ENCODE results near the gene ZNF462.

ZNF462 gene

DNA sequence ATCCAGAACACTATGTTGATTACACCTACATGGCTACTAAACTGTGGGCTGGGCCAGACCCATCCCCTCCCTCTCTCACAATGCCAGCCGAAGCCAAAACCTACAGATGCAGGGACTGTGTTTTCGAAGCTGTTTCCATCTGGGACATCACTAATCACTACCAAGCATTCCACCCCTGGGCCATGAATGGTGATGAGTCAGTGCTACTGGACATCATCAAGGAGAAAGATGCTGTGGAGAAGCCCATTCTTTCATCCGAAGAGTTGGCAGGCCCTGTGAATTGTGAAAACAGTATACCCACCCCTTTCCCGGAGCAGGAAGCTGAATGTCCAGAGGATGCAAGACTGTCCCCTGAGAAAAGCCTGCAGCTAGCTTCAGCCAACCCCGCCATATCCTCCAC is 65.0 kb downstream of the ZNF462 start:
- no peak overlapping the region for H3K4me3 ChIP-seq (ENCODE audit: low read length in 2 of 2)
- no peak overlapping the region for H3K9ac ChIP-seq (ENCODE audit: low read length in 2 of 2)
- no peaks in the 10 kb centered on the region for H3K27me3 ChIP-seq (ENCODE audit: control insufficient read depth in 1 of 2, insufficient read depth in 2 of 2, low read length in 2 of 2)
- no peak overlapping the region for H3K27ac ChIP-seq (ENCODE audit: low read length)
- H3K36me3 ChIP-seq (ENCODE audit: control insufficient read depth in 2 of 2, insufficient read depth in 2 of 2, low read length in 2 of 2), result peaks cover 49 to 70% of the 10 kb centered on the region in 2 donors
- peaks cover 24% of the 10 kb centered on the region for H3K4me1 ChIP-seq (ENCODE audit: control insufficient read depth, insufficient read depth, low read length)
- no peaks in the 10 kb centered on the region for H3K9me3 ChIP-seq (ENCODE audit: control insufficient read depth in 2 of 2, low read length in 2 of 2)

GRCh38 chr9:106928350-106928749 is 65.4 kb downstream of the ZNF462 start:
- Histone ChIP-seq H3K27me3 (ENCODE audit: control insufficient read depth in 1 of 2, insufficient read depth in 2 of 2, low read length in 2 of 2) (no peaks in the 10 kb centered on the region), H3K9me3 (ENCODE audit: control insufficient read depth in 2 of 2, low read length in 2 of 2) (no peaks in the 10 kb centered on the region), H3K36me3 (ENCODE audit: control insufficient read depth in 2 of 2, insufficient read depth in 2 of 2, low read length in 2 of 2) (peaks cover 49 to 68% of the 10 kb centered on the region in 2 donors), H3K9ac (ENCODE audit: low read length in 2 of 2) (no peak overlapping the region), H3K4me3 (ENCODE audit: low read length in 2 of 2) (no peak overlapping the region), H3K4me1 (ENCODE audit: control insufficient read depth, insufficient read depth, low read length) (peaks cover 24% of the 10 kb centered on the region), H3K27ac (ENCODE audit: low read length) (no peak overlapping the region)

GRCh38 chr9:106929471-106930177 is 66.7 kb downstream of the ZNF462 start:
- Histone ChIP-seq H3K27ac (ENCODE audit: low read length) (peak overlapping the region; percentile 71), H3K9ac (ENCODE audit: low read length in 2 of 2) (no peak overlapping the region), H3K4me1 (ENCODE audit: control insufficient read depth, insufficient read depth, low read length) (peaks cover 24% of the 10 kb centered on the region), H3K36me3 (ENCODE audit: control insufficient read depth in 2 of 2, insufficient read depth in 2 of 2, low read length in 2 of 2) (peaks cover 37 to 58% of the 10 kb centered on the region in 2 donors), H3K27me3 (ENCODE audit: control insufficient read depth in 1 of 2, insufficient read depth in 2 of 2, low read length in 2 of 2) (no peaks in the 10 kb centered on the region), H3K4me3 (ENCODE audit: low read length in 2 of 2) (peak overlapping the region in 1 of 2 donors; percentile 8), H3K9me3 (ENCODE audit: control insufficient read depth in 2 of 2, low read length in 2 of 2) (no peaks in the 10 kb centered on the region)

- H3K9ac ChIP-seq (ENCODE audit: low read length in 2 of 2), result no peak overlapping the region
- no peak overlapping the region for H3K27ac ChIP-seq (ENCODE audit: low read length)
- H3K27me3 ChIP-seq (ENCODE audit: control insufficient read depth in 1 of 2, insufficient read depth in 2 of 2, low read length in 2 of 2), result no peaks in the 10 kb centered on the region
- H3K9me3 ChIP-seq (ENCODE audit: control insufficient read depth in 2 of 2, low read length in 2 of 2), result no peaks in the 10 kb centered on the region
- H3K4me1 ChIP-seq (ENCODE audit: control insufficient read depth, insufficient read depth, low read length), result peaks cover 24% of the 10 kb centered on the region
- no peak overlapping the region for H3K4me3 ChIP-seq (ENCODE audit: low read length in 2 of 2)
- peaks cover 31 to 54% of the 10 kb centered on the region in 2 donors for H3K36me3 ChIP-seq (ENCODE audit: control insufficient read depth in 2 of 2, insufficient read depth in 2 of 2, low read length in 2 of 2)
Observed at GRCh38 chr9:106930477-106930876, 67.5 kb downstream of the ZNF462 start.

- no peak overlapping the region for H3K27ac ChIP-seq (ENCODE audit: low read length)
Observed at GRCh38 chr9:106931466-106931865, 68.5 kb downstream of the ZNF462 start.

GRCh38 chr9:106932178-106932577 is 69.2 kb downstream of the ZNF462 start:
- peaks cover 26 to 51% of the 10 kb centered on the region in 2 donors for H3K36me3 ChIP-seq (ENCODE audit: control insufficient read depth in 2 of 2, insufficient read depth in 2 of 2, low read length in 2 of 2)
- H3K9ac ChIP-seq (ENCODE audit: low read length in 2 of 2), result no peak overlapping the region
- H3K9me3 ChIP-seq (ENCODE audit: control insufficient read depth in 2 of 2, low read length in 2 of 2), result no peaks in the 10 kb centered on the region
- no peak overlapping the region for H3K27ac ChIP-seq (ENCODE audit: low read length)
- H3K4me1 ChIP-seq (ENCODE audit: control insufficient read depth, insufficient read depth, low read length), result peaks cover 24% of the 10 kb centered on the region
- no peaks in the 10 kb centered on the region for H3K27me3 ChIP-seq (ENCODE audit: control insufficient read depth in 1 of 2, insufficient read depth in 2 of 2, low read length in 2 of 2)
- no peak overlapping the region for H3K4me3 ChIP-seq (ENCODE audit: low read length in 2 of 2)

More at GRCh38 chr9:106931466-106931865, 68.5 kb downstream of the ZNF462 start:
- no peaks in the 10 kb centered on the region for H3K9me3 ChIP-seq (ENCODE audit: control insufficient read depth in 2 of 2, low read length in 2 of 2)
- peaks cover 31 to 51% of the 10 kb centered on the region in 2 donors for H3K36me3 ChIP-seq (ENCODE audit: control insufficient read depth in 2 of 2, insufficient read depth in 2 of 2, low read length in 2 of 2)
- no peak overlapping the region for H3K9ac ChIP-seq (ENCODE audit: low read length in 2 of 2)
- H3K4me1 ChIP-seq (ENCODE audit: control insufficient read depth, insufficient read depth, low read length), result peaks cover 24% of the 10 kb centered on the region
- no peaks in the 10 kb centered on the region for H3K27me3 ChIP-seq (ENCODE audit: control insufficient read depth in 1 of 2, insufficient read depth in 2 of 2, low read length in 2 of 2)
- H3K4me3 ChIP-seq (ENCODE audit: low read length in 2 of 2), result no peak overlapping the region

- Histone ChIP-seq H3K9me3 (ENCODE audit: control insufficient read depth in 2 of 2, low read length in 2 of 2) (no peaks in the 10 kb centered on the region), H3K27ac (ENCODE audit: low read length) (no peak overlapping the region), H3K27me3 (ENCODE audit: control insufficient read depth in 1 of 2, insufficient read depth in 2 of 2, low read length in 2 of 2) (no peaks in the 10 kb centered on the region), H3K4me1 (ENCODE audit: control insufficient read depth, insufficient read depth, low read length) (peaks cover 24% of the 10 kb centered on the region), H3K36me3 (ENCODE audit: control insufficient read depth in 2 of 2, insufficient read depth in 2 of 2, low read length in 2 of 2) (peaks cover 23 to 47% of the 10 kb centered on the region in 2 donors), H3K9ac (ENCODE audit: low read length in 2 of 2) (no peak overlapping the region), H3K4me3 (ENCODE audit: low read length in 2 of 2) (no peak overlapping the region)
Observed at GRCh38 chr9:106932675-106933074, 69.7 kb downstream of the ZNF462 start.

- H3K27ac ChIP-seq (ENCODE audit: low read length), result no peak overlapping the region
- peaks cover 16 to 39% of the 10 kb centered on the region in 2 donors for H3K36me3 ChIP-seq (ENCODE audit: control insufficient read depth in 2 of 2, insufficient read depth in 2 of 2, low read length in 2 of 2)
- H3K4me3 ChIP-seq (ENCODE audit: low read length in 2 of 2), result no peak overlapping the region
- H3K9ac ChIP-seq (ENCODE audit: low read length in 2 of 2), result no peak overlapping the region
- no peaks in the 10 kb centered on the region for H3K9me3 ChIP-seq (ENCODE audit: control insufficient read depth in 2 of 2, low read length in 2 of 2)
- no peaks in the 10 kb centered on the region for H3K27me3 ChIP-seq (ENCODE audit: control insufficient read depth in 1 of 2, insufficient read depth in 2 of 2, low read length in 2 of 2)
- H3K4me1 ChIP-seq (ENCODE audit: control insufficient read depth, insufficient read depth, low read length), result peaks cover 18% of the 10 kb centered on the region
Observed at GRCh38 chr9:106933470-106933869, 70.5 kb downstream of the ZNF462 start.

DNA sequence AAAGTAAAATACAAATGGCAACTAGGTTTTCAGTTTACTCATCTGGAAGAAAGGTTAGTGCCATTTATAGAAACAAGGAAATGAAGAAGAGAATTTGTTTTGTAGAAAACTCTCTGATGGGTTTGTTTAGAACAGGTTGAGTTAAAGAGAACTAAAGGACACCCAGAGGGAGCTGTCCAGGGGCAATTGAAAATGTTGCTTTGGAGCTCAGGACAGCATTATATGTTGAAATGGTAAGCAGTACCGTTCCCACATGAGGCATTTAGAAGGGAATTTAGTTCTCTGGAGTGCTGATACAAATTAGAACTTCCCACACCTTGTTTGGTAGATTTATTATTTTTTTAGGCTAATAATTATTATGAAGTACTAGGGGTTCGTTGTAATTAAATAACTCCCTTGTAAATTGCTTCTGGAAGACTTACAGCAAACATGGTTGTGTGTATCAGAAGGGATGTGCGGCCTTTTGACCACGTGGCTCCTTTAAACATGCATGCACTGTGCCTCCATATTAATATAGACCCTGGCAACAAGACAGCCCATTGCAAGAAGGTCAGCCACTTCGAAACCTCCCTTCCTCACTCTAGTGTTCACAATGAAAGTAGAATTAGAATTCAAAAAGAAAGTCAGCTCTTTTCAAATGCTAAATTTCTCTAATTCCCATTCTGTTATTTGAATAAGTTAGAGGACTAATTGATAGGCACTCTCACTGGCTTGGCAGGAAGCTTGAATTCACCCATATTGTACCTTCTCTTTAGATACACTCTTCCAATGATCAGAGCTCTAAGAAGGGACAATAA is 71.7 kb downstream of the ZNF462 start:
- no peaks in the 10 kb centered on the region for H3K27me3 ChIP-seq (ENCODE audit: control insufficient read depth in 1 of 2, insufficient read depth in 2 of 2, low read length in 2 of 2)
- no peak overlapping the region for H3K9ac ChIP-seq (ENCODE audit: low read length in 2 of 2)
- no peaks in the 10 kb centered on the region for H3K9me3 ChIP-seq (ENCODE audit: control insufficient read depth in 2 of 2, low read length in 2 of 2)
- no peak overlapping the region for H3K27ac ChIP-seq (ENCODE audit: low read length)
- peaks cover 8% of the 10 kb centered on the region for H3K4me1 ChIP-seq (ENCODE audit: control insufficient read depth, insufficient read depth, low read length)
- no peak overlapping the region for H3K4me3 ChIP-seq (ENCODE audit: low read length in 2 of 2)
- H3K36me3 ChIP-seq (ENCODE audit: control insufficient read depth in 2 of 2, insufficient read depth in 2 of 2, low read length in 2 of 2), result peaks cover 15 to 46% of the 10 kb centered on the region in 2 donors

- peaks cover 19 to 39% of the 10 kb centered on the region in 2 donors for H3K36me3 ChIP-seq (ENCODE audit: control insufficient read depth in 2 of 2, insufficient read depth in 2 of 2, low read length in 2 of 2)
- no peak overlapping the region for H3K27ac ChIP-seq (ENCODE audit: low read length)
Observed at GRCh38 chr9:106936680-106937079, 73.7 kb downstream of the ZNF462 start.

GRCh38 chr9:106941916-106942315 is 79.0 kb downstream of the ZNF462 start:
- Histone ChIP-seq H3K27ac (ENCODE audit: low read length) (no peak overlapping the region), H3K4me3 (ENCODE audit: low read length in 2 of 2) (no peak overlapping the region), H3K4me1 (ENCODE audit: control insufficient read depth, insufficient read depth, low read length) (no peaks in the 10 kb centered on the region), H3K9me3 (ENCODE audit: control insufficient read depth in 2 of 2, low read length in 2 of 2) (no peaks in the 10 kb centered on the region), H3K36me3 (ENCODE audit: control insufficient read depth in 2 of 2, insufficient read depth in 2 of 2, low read length in 2 of 2) (peaks cover 11 to 18% of the 10 kb centered on the region in 2 donors), H3K27me3 (ENCODE audit: control insufficient read depth in 1 of 2, insufficient read depth in 2 of 2, low read length in 2 of 2) (no peaks in the 10 kb centered on the region), H3K9ac (ENCODE audit: low read length in 2 of 2) (no peak overlapping the region)

More at GRCh38 chr9:106936680-106937079, 73.7 kb downstream of the ZNF462 start:
- H3K27me3 ChIP-seq (ENCODE audit: control insufficient read depth in 1 of 2, insufficient read depth in 2 of 2, low read length in 2 of 2), result no peaks in the 10 kb centered on the region
- no peaks in the 10 kb centered on the region for H3K9me3 ChIP-seq (ENCODE audit: control insufficient read depth in 2 of 2, low read length in 2 of 2)
- H3K9ac ChIP-seq (ENCODE audit: low read length in 2 of 2), result no peak overlapping the region
- no peak overlapping the region for H3K4me3 ChIP-seq (ENCODE audit: low read length in 2 of 2)
- H3K4me1 ChIP-seq (ENCODE audit: control insufficient read depth, insufficient read depth, low read length), result no peaks in the 10 kb centered on the region

Measured in stomach smooth muscle (tissue), 2 donors.